AG09309 (cell line): ENCODE measurements around the gene POLDIP2.

Experiments used
- DNase-seq: peaks from one replicate; pipeline ENCODE4 v3.0.0-alpha.2; 2010; ENCODE audit warnings: low read depth
- H3K4me3 ChIP-seq: 2 replicates; pipeline ENCODE4 v1.5.1; 2011; ENCODE audit warnings: mild to moderate bottlenecking, low read depth, low read length, moderate library complexity; ENCODE audit not compliant: control insufficient read depth
- TF ChIP-seq, protein P1 (sequence below): IDR thresholded peaks from 2 replicates; pipeline ENCODE4 v1.5.1; 2011; ENCODE audit warnings: mild to moderate bottlenecking, low read depth, low read length, inconsistent platforms; ENCODE audit not compliant: insufficient read depth, control insufficient read depth; ENCODE audit errors: missing control alignments

Gene POLDIP2

DNA sequence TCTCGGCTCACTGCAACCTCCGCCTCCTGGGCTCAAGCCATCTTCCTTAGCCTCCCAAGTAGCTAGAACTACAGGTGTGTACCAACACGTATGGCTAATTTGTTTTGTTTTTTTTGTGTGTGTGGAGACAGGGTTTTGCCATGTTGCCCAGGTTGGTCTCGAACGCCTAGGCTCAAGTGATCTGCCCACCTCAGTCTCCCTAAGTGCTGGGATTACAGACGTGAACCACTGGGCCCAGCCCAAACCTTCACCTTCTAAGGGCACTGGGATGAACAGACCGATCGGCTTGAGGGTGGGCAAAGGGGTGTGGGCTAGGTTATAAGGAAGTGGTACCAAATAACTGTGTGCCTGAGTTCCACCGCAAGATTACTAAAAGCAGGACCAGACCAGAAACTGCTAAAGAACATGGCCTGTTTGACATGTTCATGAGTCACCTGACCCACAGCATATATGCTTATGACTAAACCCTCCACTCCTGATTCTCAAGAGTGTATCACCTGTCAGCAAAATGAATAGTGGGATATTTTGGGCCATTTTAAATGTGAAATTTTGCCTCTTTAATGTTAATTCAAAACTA is 30.2 kb downstream of the POLDIP2 start:
- TF ChIP-seq, protein P1, sequence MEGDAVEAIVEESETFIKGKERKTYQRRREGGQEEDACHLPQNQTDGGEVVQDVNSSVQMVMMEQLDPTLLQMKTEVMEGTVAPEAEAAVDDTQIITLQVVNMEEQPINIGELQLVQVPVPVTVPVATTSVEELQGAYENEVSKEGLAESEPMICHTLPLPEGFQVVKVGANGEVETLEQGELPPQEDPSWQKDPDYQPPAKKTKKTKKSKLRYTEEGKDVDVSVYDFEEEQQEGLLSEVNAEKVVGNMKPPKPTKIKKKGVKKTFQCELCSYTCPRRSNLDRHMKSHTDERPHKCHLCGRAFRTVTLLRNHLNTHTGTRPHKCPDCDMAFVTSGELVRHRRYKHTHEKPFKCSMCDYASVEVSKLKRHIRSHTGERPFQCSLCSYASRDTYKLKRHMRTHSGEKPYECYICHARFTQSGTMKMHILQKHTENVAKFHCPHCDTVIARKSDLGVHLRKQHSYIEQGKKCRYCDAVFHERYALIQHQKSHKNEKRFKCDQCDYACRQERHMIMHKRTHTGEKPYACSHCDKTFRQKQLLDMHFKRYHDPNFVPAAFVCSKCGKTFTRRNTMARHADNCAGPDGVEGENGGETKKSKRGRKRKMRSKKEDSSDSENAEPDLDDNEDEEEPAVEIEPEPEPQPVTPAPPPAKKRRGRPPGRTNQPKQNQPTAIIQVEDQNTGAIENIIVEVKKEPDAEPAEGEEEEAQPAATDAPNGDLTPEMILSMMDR: no peak

DNA sequence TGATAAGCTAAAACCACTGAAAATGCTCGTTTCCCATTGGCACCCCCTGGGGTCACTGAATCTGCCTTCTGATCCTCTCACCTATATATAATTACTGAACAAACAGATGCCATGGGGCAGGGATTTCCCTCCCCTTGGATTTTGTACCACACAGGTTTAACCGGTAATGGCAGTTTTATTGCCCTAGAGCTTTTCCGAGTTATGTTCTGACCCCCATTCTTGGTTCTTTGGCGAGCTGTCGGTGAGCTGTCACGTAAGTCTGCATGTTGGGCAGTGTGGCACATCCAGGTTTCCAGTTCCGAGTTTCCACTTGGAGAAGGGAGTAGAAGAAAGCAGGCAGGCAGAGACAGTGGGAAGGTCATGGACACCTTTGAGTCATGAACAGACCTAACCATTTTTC is 31.2 kb downstream of the POLDIP2 start:
- no peak overlapping the region for H3K4me3 ChIP-seq
- no peak for DNase-seq
- TF ChIP-seq, protein P1: no peak

More for the DNA sequence above, 30.2 kb downstream of the POLDIP2 start:
- no peak for DNase-seq
- H3K4me3 ChIP-seq: no peak overlapping the region

DNA sequence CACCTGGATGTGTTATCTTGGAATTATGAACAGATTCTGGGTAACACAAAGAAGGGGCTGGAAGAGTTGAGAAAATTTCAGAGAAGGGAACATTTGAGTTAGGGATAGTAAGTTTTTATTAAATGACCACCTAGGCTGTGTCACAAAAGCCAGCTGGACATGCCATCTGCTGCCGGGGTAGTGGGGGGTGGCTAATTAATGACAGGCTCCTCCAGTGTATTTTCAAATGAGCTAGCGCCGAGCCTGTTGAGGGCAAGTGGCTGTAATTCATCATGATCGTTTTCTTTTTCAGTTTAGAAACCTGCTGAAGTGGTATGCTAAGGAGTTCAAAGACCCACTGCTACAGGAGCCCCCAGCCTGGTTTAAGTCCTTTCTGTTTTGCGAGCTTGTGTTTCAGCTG is 32.1 kb downstream of the POLDIP2 start:
- H3K4me3 ChIP-seq: no peak overlapping the region
- TF ChIP-seq, protein P1: no peak
- DNase-seq: no peak

DNA sequence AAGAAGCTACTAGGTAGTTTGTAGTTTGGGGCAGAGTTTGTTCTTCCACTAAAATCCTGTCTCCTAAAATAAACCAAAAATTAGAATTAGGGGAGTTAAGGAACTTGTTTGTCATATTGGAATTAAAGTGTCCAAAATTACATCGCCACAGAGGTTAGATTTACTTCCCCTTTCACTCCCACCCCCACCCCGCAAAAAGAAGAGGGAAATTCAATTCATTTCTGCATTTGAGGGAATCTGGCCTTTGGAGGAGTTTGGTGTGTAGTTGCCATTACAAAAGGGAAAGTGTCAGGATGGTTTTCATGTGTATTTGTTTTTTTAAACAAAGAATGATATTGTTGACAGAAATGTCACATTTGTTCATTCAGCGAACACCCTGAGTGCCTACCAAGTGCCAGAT is 32.5 kb downstream of the POLDIP2 start:
- no peak overlapping the region for H3K4me3 ChIP-seq
- DNase-seq: no peak
- TF ChIP-seq, protein P1: no peak

DNA sequence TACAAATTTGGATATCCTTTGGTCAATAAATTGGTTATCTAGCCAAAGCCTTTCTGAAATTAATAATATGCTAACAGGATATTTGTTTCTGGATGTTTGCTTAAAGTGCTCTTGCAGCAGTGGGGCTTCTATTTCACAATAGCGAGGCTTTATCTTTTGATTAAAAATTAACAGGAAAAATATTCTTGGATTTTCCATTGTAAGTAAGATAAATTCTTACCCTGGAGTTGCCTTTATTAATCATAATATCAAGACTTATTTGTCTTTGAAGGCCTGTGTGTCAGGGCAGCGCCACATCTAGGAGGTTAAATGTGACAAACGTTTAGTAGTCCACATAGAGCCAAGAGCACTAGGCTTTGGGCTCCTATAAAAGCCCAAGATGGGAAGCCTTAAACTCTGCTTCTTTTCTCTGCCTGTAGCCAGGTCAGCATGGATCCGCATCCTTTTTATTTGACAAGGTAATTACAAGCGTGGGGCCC is 33.0 kb downstream of the POLDIP2 start:
- no peak overlapping the region for H3K4me3 ChIP-seq
- no peak for DNase-seq
- TF ChIP-seq, protein P1: no peak

DNA sequence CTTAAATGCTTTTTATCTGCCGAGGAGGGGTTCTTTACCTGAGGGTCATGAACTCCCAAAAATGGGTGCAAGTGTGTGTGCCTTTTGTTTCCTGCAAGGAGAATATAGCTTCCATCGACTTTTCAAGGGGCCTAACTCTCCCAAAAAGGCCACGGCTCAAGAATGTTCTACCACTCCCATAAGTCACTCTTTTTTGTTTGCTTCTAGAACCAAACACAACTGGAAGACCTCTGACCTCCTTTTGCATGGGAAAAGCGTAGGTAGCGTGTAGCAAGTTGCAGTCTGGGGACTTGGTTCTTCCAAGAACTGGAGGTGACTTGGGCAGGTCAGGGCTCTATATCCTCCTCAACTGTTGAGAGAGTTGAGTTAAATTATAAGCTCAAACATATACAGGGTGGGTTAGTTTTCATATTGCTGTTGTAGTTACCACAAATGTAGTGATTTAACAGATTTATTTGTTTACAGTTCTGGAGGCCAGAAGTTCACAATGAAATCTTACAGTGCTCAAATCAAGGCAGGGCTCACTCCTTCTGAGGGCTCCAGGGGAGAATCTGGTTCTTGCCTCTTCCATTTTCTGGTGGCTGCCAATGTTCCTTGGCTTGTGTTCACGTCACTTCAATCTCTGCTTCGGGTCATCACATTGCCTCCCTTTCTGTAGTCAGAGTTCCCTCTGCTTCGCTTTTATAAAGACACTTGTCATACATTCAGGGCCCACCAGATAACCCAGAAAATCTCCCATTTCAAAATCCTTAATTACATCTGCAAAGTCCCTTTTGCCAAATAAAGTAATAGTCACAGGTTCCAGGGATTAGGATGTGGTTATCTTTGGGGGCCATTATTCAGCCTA is 36.9 kb downstream of the POLDIP2 start:
- no peak for DNase-seq
- TF ChIP-seq, protein P1: no peak
- H3K4me3 ChIP-seq: no peak overlapping the region
